ENCODE measurements around the gene B9D1. TPM values are rescaled to one million over a fixed set of nuclear protein-coding genes. Genes with fewer than 3 reads are reported as not detected.

The B9D1 gene
- total and polyA plus RNA-seq, 9 of the 15 experiments (the other 6 are each of a cell fraction or from before 2014, with no cell fraction given), result 8.9 to 28.0 (median 17.9) TPM

DNA sequence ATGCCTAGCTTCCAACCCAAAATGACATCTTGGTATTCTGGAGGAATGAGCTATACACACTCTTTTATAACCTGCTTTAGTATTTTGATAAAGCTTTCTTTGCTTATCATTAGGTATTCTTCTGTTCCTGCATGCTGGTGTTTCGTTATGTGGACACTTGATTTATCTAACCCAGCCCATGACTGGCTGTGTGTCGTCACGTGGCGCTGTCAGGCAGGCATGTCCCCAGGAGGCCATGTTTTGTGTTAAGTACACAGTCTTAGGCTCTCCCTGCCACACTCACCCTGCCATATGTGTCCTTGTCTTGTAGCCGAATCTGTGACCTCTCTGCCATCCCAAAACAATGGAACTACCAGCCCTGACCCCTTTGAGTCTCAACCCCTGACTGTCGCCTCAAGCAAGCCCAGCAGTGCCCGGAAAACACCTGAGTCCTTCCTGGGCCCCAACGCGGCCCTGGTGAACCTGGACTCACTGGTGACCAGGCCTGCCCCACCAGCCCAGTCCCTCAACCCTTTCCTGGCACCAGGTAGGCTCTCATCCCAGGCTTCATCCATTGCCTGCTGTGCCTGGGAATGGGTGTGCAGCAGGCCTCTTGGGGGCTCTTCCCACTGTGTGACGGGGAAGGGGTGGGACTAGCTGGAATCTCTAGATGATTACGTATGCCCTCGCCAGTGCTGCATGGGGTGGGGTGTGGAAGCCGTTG, 30.8 kb downstream of the B9D1 start (continued):
- peak; percentile 34; the same call in 1 of the 2 replicates for TF ChIP-seq PKNOX1 (IDR thresholded peaks at IDR 0.05)

DNA sequence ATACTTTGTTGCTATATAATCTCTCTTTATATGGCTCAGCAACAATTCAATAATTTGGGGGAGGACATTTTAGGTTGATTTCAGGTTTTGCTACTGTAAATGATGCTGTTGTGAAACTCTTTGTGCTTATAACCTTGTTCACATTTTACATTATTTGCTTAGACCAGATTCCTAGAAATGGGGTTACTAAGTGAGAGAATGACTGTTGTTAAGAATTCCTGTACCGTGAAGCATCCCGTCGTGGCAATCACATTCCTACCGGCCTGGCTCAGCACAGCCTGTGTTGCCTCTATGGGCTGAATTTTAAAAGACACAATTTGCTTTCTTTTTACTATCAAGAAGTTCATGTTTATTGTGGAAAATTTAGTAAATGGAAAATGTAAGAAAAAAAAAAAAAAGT, 31.4 kb downstream of the B9D1 start:
- 85% methylated on average over 4 of the region's 4 CpGs for WGBS (ENCODE audit: insufficient coverage, low coverage, missing lambda C conversion rate)
- Histone ChIP-seq H3K9me1 (ENCODE audit: control insufficient read depth, insufficient read depth, low read length) (no peaks in the 10 kb centered on the region), H3K4me1 (replicated peaks in 1 of 2; ENCODE audit: control insufficient read depth in 2 of 2, insufficient read depth in 2 of 2, low read length in 2 of 2) (peaks cover 0 to 7% of the 10 kb centered on the region in 2 experiments; a peak in 2 of 5 replicates), H3K27me3 (ENCODE audit: control insufficient read depth in 2 of 2, insufficient read depth in 2 of 2, low read length in 2 of 2) (no peaks in the 10 kb centered on the region), H3K9me3 (replicated peaks; ENCODE audit: control insufficient read depth, insufficient read depth, low read depth, low read length) (no peaks in the 10 kb centered on the region), H2AFZ (ENCODE audit: low read depth, low read length) (no peak overlapping the region), H3K9ac (ENCODE audit: insufficient read depth in 1 of 2, low read depth in 2 of 2, low read length in 2 of 2) (no peak overlapping the region), H3K79me2 (ENCODE audit: control insufficient read depth, insufficient read depth, low read length) (no peaks in the 10 kb centered on the region), H3K4me2 (ENCODE audit: insufficient read depth, low read length) (no peak overlapping the region), H3K27ac (ENCODE audit: extremely low read depth, low read depth, low read length) (no peak overlapping the region), H3K36me3 (ENCODE audit: control insufficient read depth, insufficient read depth, low read length) (no peaks in the 10 kb centered on the region; the same call in 2 of the 3 replicates), H3K4me3 (no peak overlapping the region), H4K20me1 (replicated peaks; ENCODE audit: control insufficient read depth, insufficient read depth, low read length) (no peaks in the 10 kb centered on the region)
- BruUV-seq (replicated peaks), result no TSS peak
- ATAC-seq (no peak), FAIRE-seq (no peak), DNase-seq (ENCODE audit: extremely low read depth in 1 of 4, low spot score in 3 of 4) (no peak)
- intact Hi-C loops (cut with micrococcal nuclease) (no loop called here), in situ Hi-C loops (cut with MboI) (no loop called here)
- CTCF ChIA-PET (ENCODE audit: low intra/inter-chr PET ratio), result interaction anchor here (0.7 kb wide), 1 partner anchor 51 kb away, joined by 4 read pairs; no protein-coding TSS in a partner anchor
- POLR2A ChIA-PET, result interaction anchor here (0.6 to 1.1 kb wide), 3 partner anchors 12 to 58 kb away, joined by 3 read pairs; no protein-coding TSS in a partner anchor
- no peak for TF ChIP-seq E2F8 (IDR thresholded peaks at IDR 0.05; ENCODE audit: low read depth, partially characterized antibody)
- TF ChIP-seq ZNF830 (CRISPR knock-in tag; IDR thresholded peaks at IDR 0.05), result no peak
- no peak for TF ChIP-seq SMAD3 (CRISPR knock-in tag; conservative IDR thresholded peaks at IDR 0.05)
- no peak for TF ChIP-seq ZBTB43 (CRISPR knock-in tag; IDR thresholded peaks at IDR 0.05)
- no peak for TF ChIP-seq SMARCA5 (IDR thresholded peaks at IDR 0.05)
- no peak for TF ChIP-seq ESRRA (IDR thresholded peaks at IDR 0.05; ENCODE audit: borderline replicate concordance, low read depth)
- no peak for TF ChIP-seq NFIC (IDR thresholded peaks at IDR 0.05)
- no peak for TF ChIP-seq PATZ1 (CRISPR knock-in tag; IDR thresholded peaks at IDR 0.05; ENCODE audit: borderline replicate concordance)
- TF ChIP-seq, protein P1, sequence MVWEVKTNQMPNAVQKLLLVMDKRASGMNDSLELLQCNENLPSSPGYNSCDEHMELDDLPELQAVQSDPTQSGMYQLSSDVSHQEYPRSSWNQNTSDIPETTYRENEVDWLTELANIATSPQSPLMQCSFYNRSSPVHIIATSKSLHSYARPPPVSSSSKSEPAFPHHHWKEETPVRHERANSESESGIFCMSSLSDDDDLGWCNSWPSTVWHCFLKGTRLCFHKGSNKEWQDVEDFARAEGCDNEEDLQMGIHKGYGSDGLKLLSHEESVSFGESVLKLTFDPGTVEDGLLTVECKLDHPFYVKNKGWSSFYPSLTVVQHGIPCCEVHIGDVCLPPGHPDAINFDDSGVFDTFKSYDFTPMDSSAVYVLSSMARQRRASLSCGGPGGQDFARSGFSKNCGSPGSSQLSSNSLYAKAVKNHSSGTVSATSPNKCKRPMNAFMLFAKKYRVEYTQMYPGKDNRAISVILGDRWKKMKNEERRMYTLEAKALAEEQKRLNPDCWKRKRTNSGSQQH (CRISPR knock-in tag; IDR thresholded peaks at IDR 0.05), result no peak
- no peak for TF ChIP-seq SLC30A9 (CRISPR knock-in tag; IDR thresholded peaks at IDR 0.05)

Data from K562 (cell line).